ENCODE results near the gene RGMB.

RGMB gene

DNA sequence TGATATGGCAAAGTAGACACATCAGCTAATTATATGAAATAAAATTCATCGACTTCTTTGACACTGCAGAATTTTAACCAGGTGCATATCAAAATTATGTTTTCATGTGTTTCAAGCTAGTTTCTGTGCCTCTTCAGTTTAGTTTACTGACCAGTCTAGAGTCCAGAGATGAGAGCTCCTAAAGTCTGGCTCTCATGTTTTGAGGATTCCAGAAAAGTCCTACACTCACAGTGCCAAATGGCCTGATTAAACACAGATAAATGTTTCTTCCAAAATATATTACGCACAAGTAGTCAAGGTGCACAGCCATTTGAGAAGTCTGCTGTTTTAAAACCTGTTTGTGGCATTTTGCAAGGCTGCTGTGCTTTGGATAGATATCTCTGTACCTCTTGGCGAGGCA lies 15.6 kb downstream of the RGMB start:
- TF ChIP-seq, protein P1, sequence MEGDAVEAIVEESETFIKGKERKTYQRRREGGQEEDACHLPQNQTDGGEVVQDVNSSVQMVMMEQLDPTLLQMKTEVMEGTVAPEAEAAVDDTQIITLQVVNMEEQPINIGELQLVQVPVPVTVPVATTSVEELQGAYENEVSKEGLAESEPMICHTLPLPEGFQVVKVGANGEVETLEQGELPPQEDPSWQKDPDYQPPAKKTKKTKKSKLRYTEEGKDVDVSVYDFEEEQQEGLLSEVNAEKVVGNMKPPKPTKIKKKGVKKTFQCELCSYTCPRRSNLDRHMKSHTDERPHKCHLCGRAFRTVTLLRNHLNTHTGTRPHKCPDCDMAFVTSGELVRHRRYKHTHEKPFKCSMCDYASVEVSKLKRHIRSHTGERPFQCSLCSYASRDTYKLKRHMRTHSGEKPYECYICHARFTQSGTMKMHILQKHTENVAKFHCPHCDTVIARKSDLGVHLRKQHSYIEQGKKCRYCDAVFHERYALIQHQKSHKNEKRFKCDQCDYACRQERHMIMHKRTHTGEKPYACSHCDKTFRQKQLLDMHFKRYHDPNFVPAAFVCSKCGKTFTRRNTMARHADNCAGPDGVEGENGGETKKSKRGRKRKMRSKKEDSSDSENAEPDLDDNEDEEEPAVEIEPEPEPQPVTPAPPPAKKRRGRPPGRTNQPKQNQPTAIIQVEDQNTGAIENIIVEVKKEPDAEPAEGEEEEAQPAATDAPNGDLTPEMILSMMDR (IDR thresholded peaks at IDR 0.05; ENCODE audit: insufficient read depth, low read length, missing control alignments), result no peak
- no peak for DNase-seq (ENCODE audit: low read depth, low spot score)
- ChIA-PET POLR2A (no interaction called here), CTCF (interaction anchor here (2.4 to 3.6 kb wide), 2 partner anchors 7 to 18 kb away, joined by 13 to 16 read pairs; no protein-coding TSS in a partner anchor)
- H3K4me3 ChIP-seq (ENCODE audit: low read depth, low read length), result no peak overlapping the region

DNA sequence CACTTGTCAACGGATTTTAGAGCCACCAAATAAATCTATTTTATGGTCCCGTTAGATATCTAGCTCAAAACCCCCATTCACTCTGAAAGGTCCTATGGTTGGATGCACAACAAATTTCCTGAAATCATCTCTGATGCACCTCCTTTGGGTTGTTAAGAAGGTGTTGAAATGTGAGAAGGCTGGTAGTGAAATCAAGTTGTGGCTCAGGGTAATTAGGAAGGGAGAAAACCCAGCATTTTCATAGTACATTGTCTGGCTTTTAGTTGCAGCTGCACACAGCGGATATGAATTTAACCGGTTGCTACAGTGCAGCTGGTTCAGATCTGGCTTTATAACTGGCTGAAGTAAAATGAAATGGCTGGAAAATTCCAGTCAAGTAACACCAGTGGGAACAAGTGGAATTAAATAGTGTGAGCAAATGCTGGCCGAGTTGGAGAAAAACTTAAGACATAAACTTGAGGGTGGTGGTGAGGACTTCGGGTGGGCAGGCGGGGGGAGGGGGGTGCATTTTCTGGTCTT lies 17.6 kb downstream of the RGMB start:
- ChIA-PET CTCF (no interaction called here), POLR2A (no interaction called here)
- TF ChIP-seq, protein P1 (IDR thresholded peaks at IDR 0.05; ENCODE audit: insufficient read depth, low read length, missing control alignments), result no peak
- no peak overlapping the region for H3K4me3 ChIP-seq (ENCODE audit: low read depth, low read length)
- DNase-seq (ENCODE audit: low read depth, low spot score), result no peak

DNA sequence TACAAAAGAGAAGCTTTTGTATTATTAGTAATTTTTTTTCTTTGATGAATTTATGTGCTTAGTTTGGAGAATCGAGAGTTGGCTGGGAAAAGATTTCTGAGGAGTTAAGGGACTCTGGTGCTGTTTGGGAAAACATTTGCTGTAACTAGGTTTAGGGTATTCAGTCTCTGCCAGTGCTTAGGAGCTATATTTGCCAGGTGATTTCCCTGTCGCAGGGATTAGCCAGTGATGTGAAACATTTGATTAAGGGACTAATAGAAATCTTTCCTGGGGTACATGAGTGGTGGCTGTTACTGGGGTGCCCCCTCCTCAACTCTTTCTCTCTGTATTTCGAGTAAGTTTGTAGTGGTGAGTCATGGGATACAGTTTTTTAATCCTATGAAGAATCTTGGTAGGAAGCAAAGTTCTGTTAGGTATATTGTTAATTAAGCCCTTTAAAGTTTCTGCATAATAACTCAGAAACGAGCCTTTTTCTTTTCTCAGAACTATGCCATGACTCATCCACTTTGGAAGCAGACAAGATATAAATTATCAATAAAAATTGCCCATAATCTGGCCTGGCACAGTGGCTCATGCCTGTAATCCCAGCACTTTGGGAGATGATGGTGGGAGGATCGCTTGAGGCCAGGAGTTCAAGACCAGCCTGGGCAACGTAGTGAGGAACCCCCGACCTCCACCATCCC lies 18.6 kb downstream of the RGMB start:
- TF ChIP-seq, protein P1 (IDR thresholded peaks at IDR 0.05; ENCODE audit: insufficient read depth, low read length, missing control alignments), result no peak
- DNase-seq (ENCODE audit: low read depth, low spot score), result no peak
- no peak overlapping the region for H3K4me3 ChIP-seq (ENCODE audit: low read depth, low read length)
- ChIA-PET POLR2A (interaction anchor here (0.7 kb wide), 1 partner anchor 203 kb away, joined by 4 read pairs; no protein-coding TSS in a partner anchor), CTCF (interaction anchor here (0.5 kb wide), 1 partner anchor 34 kb away, joined by 3 read pairs; no protein-coding TSS in a partner anchor)

DNA sequence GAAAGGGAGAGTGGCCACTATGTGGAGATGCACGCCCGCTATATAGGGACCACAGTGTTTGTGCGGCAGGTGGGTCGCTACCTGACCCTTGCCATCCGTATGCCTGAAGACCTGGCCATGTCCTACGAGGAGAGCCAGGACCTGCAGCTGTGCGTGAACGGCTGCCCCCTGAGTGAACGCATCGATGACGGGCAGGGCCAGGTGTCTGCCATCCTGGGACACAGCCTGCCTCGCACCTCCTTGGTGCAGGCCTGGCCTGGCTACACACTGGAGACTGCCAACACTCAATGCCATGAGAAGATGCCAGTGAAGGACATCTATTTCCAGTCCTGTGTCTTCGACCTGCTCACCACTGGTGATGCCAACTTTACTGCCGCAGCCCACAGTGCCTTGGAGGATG lies 19.8 kb downstream of the RGMB start:
- ChIA-PET POLR2A (no interaction called here), CTCF (no interaction called here)
- TF ChIP-seq, protein P1 (IDR thresholded peaks at IDR 0.05; ENCODE audit: insufficient read depth, low read length, missing control alignments), result no peak
- no peak overlapping the region for H3K4me3 ChIP-seq (ENCODE audit: low read depth, low read length)
- DNase-seq (ENCODE audit: low read depth, low spot score), result no peak

DNA sequence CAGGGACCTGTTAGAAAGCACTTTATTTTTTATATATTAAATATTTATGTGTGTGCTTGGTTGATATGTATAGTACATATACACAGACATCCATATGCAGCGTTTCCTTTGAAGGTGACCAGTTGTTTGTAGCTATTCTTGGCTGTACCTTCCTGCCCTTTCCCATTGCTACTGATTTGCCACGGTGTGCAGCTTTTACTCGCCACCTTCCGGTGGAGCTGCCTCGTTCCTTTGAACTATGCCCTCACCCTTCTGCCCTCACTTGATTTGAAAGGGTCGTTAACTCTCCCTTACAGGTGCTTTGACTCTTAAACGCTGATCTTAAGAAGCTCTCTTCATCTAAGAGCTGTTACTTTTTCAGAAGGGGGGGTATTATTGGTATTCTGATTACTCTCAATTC lies 20.5 kb downstream of the RGMB start:
- TF ChIP-seq, protein P1 (IDR thresholded peaks at IDR 0.05; ENCODE audit: insufficient read depth, low read length, missing control alignments), result no peak
- H3K4me3 ChIP-seq (ENCODE audit: low read depth, low read length), result no peak overlapping the region
- no peak for DNase-seq (ENCODE audit: low read depth, low spot score)
- ChIA-PET CTCF (interaction anchor here (0.9 to 5.1 kb wide), 2 partner anchors 24 to 46 kb away, joined by 3 to 40 read pairs; no protein-coding TSS in a partner anchor), POLR2A (no interaction called here)

DNA sequence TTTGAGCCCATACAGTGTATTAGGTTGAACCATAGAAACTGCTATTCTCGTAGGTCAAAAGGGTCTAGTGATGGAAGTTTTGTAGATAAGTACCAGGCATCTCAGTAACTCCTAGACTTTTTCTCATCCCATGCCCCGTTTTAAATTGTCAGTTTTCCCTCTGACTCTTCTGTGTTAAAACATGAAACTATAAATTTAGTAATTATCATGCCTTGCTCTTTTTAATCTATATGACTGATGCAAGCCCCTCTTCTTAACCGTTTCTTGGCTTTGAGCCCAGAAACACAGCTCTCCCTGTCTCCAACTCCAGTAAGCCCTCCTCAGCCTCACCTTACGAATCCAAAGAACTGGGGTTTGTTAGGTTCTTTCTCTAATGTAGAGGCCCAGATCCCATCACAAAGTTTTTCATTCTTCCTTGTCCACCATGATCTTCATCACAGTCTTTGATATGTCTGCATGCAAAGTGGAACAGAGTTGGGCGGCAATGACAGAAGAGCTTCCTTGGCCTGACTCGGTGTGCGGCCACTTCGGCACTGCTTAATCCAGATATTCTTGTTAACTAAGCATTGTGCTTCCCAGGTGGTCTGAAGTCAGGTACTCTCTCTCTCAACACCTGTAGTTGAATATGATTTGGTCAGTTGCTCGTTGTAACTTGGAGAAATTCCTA lies 21.1 kb downstream of the RGMB start:
- H3K4me3 ChIP-seq (ENCODE audit: low read depth, low read length), result no peak overlapping the region
- ChIA-PET POLR2A (no interaction called here), CTCF (interaction anchor here (0.9 to 5.1 kb wide), 4 partner anchors 9 to 45 kb away, joined by 3 to 40 read pairs (median 12); no protein-coding TSS in a partner anchor)
- TF ChIP-seq, protein P1 (IDR thresholded peaks at IDR 0.05; ENCODE audit: insufficient read depth, low read length, missing control alignments), result no peak
- no peak for DNase-seq (ENCODE audit: low read depth, low spot score)
